Stimulated activated CD8-positive, alpha-beta memory T cell treated with anti-CD3 and anti-CD28 coated beads, Interleukin-7, amount 100 ng/mL, for 1 hour (primary cell): ENCODE measurements around the gene CASP6.

Experiments used
- DNase-seq, 2 donors: peaks; one replicate each; pipeline ENCODE4 v3.0.0-alpha.2; 2020; ENCODE audit warnings: low read depth in 2 of 2

CASP6 gene

GRCh38 chr4:109702950-109703663 lies at the start of gene CASP6:
Gene CASP6, minus strand, starts transcription at chr4:109703445. Its CDS starts 50 bp downstream, at chr4:109703395.
- peak; percentile 36 to 46 for DNase-seq

GRCh38 chr4:109752525-109752924 lies 49.3 kb upstream of the CASP6 start:
- no peak for DNase-seq

GRCh38 chr4:109751852-109752251 lies 48.6 kb upstream of the CASP6 start:
- no peak for DNase-seq

DNA sequence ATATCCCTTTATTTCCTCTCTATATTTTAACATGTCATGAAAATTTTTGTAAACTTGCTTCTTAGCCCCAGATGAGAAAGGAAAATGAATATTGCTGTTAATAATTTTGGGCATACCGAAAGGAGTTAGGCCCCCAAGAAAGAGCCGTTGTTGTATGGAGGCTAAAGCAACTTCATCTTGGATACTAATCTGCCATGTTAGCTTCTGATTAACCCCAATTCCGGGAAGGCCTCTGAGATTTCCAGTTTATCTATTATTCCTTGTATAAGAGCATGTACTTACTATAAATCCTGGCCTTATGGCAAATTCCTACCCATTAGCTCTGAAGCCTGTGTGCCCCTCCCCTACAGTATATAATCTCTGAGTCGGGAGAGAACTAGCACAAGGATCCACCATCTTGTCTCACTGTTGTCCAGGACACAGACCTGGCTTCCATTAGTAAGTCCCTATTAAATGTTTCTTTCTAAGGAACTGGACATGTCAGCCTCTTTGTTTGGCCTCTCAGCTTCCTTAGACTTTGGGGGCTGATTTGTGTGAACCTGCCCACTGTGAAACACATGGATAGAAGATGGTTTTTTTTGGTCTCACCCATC lies 47.5 kb upstream of the CASP6 start:
- no peak for DNase-seq

GRCh38 chr4:109749388-109750082 lies 46.3 kb upstream of the CASP6 start:
- no peak for DNase-seq

- DNase-seq: no peak
These were observed 44.9 kb upstream of the CASP6 start for GRCh38 chr4:109748114-109748513.

GRCh38 chr4:109746728-109747127 lies 43.5 kb upstream of the CASP6 start:
- no peak for DNase-seq

- no peak for DNase-seq
These were observed 42.6 kb upstream of the CASP6 start for GRCh38 chr4:109745830-109746229.

DNA sequence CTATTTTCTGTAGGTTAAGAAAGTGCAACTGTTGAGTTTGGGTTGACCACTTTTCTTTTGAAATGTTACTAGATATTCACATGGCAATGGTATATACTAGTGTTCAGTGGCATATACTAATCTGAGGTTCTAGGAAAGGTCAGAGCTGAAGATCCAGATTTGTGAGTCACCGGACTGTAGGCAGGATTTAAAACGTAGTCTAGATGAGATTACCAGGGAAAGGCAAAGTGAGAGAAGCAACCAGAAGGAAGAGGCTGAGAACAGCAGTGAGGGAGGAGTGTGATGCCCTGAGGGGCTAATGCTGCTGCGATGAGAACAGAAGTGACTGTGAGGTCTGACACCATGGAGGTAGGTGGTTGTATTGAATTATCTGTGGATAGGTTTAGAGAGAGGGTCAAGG lies 36.3 kb upstream of the CASP6 start:
- DNase-seq: no peak

DNA sequence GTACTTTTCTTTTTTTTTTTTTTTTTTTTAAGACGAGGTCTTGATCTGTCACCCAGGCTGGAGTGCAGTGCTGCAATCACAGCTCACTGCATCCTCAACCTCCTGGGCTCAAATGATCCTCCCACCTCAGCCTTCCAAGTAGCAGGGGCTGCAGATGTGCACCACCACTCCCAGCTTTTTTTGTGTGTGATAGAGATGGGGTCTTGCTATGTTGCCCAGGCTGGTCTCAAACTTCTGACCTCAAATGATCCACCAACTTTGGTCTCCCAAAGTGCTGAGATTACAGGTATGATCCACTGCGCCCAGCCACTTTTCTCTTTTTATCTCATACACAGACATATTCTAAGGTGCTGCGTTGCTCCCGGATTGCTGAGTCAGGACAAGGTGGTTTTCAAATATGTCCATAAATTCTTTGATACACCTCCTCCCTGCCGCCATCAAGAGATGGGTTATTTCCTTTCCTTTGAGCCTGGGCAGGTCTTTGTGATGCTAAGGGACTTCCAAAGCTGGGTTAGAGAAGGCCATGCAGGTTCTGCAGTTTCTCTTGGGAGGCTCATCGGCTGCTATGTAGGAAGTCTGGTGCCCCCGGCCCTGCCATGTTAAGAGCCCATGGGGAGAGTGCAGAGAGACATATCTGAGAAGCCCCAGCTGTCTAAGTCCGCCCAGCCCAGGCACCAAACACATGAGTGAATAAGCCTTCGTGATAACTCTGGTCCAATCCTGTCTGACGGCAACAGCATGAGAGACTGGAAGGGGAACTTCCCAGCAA lies 35.0 kb upstream of the CASP6 start:
- DNase-seq: no peak

DNA sequence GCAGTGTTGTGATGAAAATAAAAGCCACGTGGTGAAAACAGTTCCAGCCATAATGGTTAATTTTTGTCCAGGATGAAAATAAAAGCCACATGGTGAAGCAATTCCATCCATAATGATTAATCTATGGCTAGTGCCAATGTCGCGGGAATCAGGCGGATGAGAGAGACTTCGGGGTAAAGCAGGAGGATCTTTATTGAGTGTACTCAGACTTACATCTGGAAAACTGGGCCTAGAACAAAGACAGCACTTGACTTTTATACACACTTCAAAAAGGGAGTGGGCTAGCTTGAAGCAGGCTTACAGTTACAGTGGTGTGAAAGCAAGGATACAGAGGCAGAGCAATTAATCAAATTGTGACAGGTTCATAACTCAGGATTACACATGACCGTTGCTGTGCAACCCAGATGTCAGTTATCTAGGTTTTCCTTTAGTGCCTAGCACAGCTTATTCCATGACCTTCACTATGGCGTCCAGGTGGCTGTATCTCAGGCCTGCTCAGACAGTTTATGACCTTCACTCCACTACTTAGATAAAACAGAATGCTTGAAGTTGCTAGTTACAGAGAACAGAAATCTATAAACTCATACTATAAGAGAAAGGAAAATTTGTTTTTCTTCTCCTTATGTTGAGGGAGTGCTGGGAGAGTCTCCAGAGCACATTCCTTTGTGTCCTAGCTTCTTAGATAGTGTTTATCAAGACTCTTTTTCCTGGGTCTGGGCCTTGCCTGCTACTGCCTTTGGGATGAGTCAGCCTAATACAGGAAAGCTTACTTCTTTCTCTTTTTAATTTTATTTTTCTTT lies 32.5 kb upstream of the CASP6 start:
- DNase-seq: no peak

GRCh38 chr4:109733728-109734127 lies 30.5 kb upstream of the CASP6 start:
- no peak for DNase-seq

DNA sequence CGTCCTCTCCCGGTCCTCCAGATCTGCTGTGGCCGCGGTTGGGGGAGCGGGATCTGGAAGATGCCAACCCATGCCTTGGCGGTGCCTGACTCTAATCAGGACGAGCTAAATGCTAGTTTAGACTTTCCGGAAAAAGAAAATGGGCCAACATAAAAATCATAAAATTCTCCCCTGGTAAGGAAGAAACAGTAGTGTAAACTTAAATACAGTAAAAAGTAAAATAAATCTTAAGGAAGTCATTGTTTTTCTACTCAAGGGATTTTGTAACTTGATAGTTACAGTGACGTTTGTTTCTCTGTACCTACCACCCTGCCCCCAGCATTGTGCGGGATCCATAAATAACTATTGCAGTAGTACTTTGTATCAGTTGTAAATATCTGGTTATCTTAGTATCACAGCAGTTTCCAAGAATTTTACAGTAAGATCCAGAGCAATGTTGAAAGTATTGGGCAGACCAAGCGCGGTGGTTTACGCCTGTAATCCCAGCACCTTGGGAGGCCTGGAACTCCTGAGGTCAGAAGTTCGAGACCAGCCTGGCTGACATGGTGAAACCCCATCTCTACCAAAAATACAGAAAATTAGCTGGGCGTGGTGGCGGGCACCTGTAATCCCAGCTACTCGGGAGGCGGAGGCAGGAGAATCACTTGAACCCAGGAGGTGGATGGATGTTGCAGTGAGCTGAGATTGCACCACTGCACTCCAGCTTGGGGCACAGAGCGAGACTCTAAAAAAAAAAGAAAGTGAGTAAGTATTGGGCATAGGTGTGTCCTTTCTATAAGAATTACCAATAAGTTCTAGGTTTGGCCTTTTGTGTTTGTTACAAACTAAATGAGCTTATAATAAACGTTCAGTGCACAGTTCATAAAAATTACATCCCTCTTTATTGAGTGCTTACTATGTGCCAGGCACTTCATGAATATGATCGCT lies 27.6 kb upstream of the CASP6 start:
- no peak for DNase-seq

GRCh38 chr4:109729718-109730618 lies 26.7 kb upstream of the CASP6 start, which contains the start of gene PLA2G12A:
Gene PLA2G12A, minus strand, starts transcription at chr4:109730070. Its CDS starts 261 bp downstream, at chr4:109729809.
- DNase-seq: peak; percentile 54 to 56

DNA sequence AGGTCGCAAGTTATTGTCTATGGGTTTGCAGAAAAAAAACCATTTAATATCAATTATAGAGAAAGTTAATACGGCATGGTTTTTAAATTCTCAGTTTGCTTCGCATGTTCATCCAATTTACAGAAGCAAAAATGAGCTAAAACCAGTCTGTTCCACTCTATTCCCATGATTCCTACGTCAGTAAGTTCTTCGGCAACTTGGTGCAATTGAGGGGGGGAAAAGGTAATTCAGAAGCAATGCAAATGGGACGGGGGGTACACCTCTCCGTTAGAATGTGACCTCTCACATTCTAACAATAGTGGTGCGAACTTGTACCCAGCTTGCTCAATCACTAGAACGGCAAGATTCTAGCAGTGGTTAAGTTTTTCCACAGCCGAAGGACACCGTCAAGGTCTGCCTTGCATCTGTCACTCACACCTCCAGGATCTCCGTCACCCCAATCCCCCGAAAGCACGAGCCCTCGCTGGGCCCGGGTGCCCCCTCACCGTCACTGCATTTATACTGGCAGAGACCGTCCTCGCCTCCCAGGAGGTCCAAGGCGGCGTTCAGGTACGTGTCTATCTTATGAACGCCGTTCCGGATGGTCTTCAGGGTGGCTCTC lies 26.0 kb upstream of the CASP6 start:
- peak; percentile 0 to 18 for DNase-seq

- no peak for DNase-seq
These were observed 25.1 kb upstream of the CASP6 start for GRCh38 chr4:109728385-109728784.

DNA sequence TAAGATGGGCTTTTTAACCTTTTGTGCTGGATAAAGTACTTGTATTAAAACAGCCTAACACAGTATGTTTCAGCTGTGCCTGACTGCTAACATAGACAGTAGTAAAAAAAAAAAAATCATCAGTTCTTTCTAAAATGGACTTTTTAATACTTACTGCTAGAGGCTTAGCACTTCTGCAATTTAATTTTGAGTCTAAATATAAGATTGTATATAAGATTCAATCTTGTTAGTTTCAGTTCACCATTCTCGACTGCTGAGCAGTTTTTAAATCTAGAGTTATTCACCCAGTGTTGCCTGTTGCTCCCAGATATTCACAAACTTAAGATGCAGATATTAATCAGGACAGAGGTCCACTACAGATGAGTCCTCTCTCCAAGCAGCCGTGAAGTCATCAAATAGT lies 19.9 kb upstream of the CASP6 start:
- DNase-seq: no peak

GRCh38 chr4:109722357-109722756 lies 19.1 kb upstream of the CASP6 start:
- no peak for DNase-seq

DNA sequence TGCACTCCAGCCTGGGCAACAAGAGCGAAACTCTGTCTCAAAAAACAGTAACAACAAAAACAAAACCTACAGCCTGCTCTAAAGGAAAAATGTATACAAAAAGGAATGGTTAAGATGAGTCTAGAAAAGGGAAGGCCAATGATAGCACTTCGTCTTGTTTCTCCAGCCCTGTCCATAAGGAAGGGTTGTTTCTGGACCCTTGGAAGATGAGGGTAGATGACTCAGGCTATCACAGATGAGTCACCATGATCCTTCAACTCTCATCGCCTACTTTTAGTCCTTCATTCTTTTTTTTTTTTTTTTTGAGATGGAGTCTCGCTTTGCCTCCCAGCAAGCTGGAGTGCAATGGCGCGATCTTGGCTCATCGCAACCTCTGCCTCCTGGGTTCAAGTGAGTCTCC lies 17.8 kb upstream of the CASP6 start:
- no peak for DNase-seq
